VCaP (cell line): ENCODE data around the gene LCA5L.

Source experiments
- H3K27ac ChIP-seq: fragments of 450-650 bp; 2 replicates; pipeline ENCODE4 v1.5.1; 2017
- CTCF ChIP-seq: fragments of 450-650 bp; conservative IDR thresholded peaks from 2 replicates; pipeline ENCODE4 v1.5.1; 2017; ENCODE audit warnings: mild to moderate bottlenecking, moderate library complexity

Gene LCA5L

GRCh38 chr21:39479164-39479813 is 33.7 kb upstream of the LCA5L start:
- TF ChIP-seq CTCF, result no peak
- H3K27ac ChIP-seq, result no peak overlapping the region

GRCh38 chr21:39474611-39475010 is 29.0 kb upstream of the LCA5L start:
- H3K27ac ChIP-seq, result no peak overlapping the region
- no peak for TF ChIP-seq CTCF

GRCh38 chr21:39472786-39473185 is 27.2 kb upstream of the LCA5L start:
- TF ChIP-seq CTCF, result no peak
- no peak overlapping the region for H3K27ac ChIP-seq

- H3K27ac ChIP-seq, result no peak overlapping the region
- no peak for TF ChIP-seq CTCF
Measured at GRCh38 chr21:39471598-39471997, 26.0 kb upstream of the LCA5L start.

- no peak overlapping the region for H3K27ac ChIP-seq
- TF ChIP-seq CTCF, result no peak
Measured at GRCh38 chr21:39468559-39468958, 23.0 kb upstream of the LCA5L start.

GRCh38 chr21:39467746-39468145 is 22.2 kb upstream of the LCA5L start:
- no peak overlapping the region for H3K27ac ChIP-seq
- no peak for TF ChIP-seq CTCF

GRCh38 chr21:39466584-39466983 is 21.0 kb upstream of the LCA5L start:
- no peak for TF ChIP-seq CTCF
- H3K27ac ChIP-seq, result no peak overlapping the region
